Right renal pelvis (tissue), 4 donors: ENCODE measurements around the gene CENPN. TPM values are rescaled to one million over a fixed set of nuclear protein-coding genes. Genes with fewer than 3 reads are reported as not detected.

ENCODE experiments used
- DNase-seq, 4 donors: peaks; one replicate each; pipeline ENCODE4 v3.0.0-alpha.2; 2013; ENCODE audit warnings: low read depth in 4 of 4, low spot score in 3 of 4, missing footprints in 1 of 4
- polyA plus RNA-seq, 4 donors: library from polyadenylated mRNA; unstranded; fragments of 120-200 nt; gene quantifications; one replicate each; pipeline ENCODE4 v1.2.1, GENCODE V29; 2013; ENCODE audit not compliant: insufficient read length in 4 of 4

The CENPN gene
- 10 to 100 TPM; 20.2 to 25.1 (median 24.4) TPM for polyA plus RNA-seq

GRCh38 chr16:81006813-81007695, at the start of gene CENPN, which contains the start of gene CMC2:
Gene CENPN, plus strand, starts transcription at chr16:81007214. Its CDS starts 4,726 bp downstream, at chr16:81011940.
Gene CMC2, minus strand, starts transcription at chr16:81006885. Its CDS starts 9,491 bp downstream, at chr16:80997394.
- peak; percentile 97 to 99 (median 97) for DNase-seq

DNA sequence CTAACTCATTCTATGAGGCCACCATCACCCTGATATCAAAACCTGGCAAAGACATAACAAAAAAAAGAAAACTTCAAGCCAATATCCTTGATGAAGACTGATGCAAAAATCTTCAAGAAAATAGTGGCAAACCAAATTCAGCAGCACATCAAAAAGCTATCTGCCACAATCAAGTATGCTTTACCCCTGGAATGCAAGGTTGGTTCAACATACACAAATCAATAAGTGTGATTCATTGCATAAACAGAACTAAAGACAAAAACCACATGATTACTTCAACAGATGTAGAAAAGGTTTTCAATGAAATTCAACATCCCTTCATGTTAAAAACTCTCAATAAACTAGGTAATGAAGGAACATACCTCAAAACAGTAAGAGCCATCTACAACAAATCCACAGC, 48.7 kb upstream of the CENPN start:
- DNase-seq: no peak

- no peak for DNase-seq
Observed at GRCh38 chr16:80962879-80963278, 44.1 kb upstream of the CENPN start.

DNA sequence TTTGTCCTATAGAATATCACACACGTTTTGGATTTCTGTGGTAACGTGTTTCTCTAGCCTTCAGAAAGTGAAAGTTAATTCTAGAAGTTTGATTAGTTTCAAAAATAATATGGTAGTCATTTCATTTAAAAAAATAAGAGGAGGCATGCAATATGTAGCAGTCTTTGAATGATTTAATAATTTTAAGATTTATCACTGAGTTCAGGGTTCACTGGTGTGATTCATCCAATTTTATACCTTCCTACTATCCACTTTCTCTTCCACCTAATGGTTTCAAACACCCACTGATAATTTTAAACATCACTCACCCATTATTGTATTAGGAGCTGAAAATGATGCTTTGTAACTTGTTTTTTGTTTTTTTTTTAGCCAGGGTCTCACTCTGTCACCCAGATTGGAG, 42.7 kb upstream of the CENPN start:
- DNase-seq: no peak

- DNase-seq: no peak
Observed at GRCh38 chr16:80966617-80967016, 40.4 kb upstream of the CENPN start.

- no peak for DNase-seq
Observed at GRCh38 chr16:80968386-80969113, 38.5 kb upstream of the CENPN start.

GRCh38 chr16:80969114-80969484, 37.9 kb upstream of the CENPN start:
- no peak for DNase-seq

DNA sequence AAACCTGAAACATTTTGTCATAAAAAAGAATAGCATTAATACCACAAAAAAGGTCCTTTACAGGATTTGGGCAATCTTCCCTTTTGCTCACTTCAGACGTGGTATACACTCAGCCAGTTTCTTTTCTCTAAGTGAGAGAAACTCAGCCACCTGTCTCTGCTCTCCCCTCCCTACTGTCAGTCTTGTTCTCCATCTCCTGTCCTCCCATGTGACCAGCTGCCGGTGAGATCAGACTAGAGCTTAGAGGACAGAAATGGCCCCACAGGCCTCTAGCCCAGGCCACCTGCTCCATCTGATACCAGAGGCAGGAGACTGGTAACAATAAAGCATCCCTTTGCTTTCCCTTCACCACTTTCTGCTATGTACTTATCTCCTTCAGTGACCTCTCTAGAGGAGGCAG, 35.2 kb upstream of the CENPN start:
- no peak for DNase-seq

- no peak for DNase-seq
Observed at GRCh38 chr16:80972611-80973010, 34.4 kb upstream of the CENPN start.

- no peak for DNase-seq
Observed at GRCh38 chr16:80973991-80974390, 33.0 kb upstream of the CENPN start.

- DNase-seq: no peak
Observed at GRCh38 chr16:80974649-80975376, 32.2 kb upstream of the CENPN start.

DNA sequence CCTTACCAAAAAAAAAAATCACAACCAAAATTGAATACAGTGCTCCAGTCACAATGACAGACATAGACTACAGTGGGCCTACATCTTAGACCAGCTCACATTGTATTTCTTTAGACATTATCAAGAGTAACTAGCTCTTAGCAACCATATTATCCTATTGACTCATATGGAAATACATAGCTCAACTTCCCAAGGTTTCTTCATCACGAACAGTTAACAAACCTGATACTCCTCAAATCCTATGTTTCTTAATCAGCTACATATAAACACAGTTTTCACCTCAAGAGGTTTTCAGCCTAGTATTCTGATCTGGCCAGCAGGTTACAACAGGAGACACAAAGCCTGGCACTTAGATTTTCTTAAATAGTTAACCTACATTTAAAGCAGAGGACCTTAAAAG, 30.1 kb upstream of the CENPN start:
- DNase-seq: no peak

DNA sequence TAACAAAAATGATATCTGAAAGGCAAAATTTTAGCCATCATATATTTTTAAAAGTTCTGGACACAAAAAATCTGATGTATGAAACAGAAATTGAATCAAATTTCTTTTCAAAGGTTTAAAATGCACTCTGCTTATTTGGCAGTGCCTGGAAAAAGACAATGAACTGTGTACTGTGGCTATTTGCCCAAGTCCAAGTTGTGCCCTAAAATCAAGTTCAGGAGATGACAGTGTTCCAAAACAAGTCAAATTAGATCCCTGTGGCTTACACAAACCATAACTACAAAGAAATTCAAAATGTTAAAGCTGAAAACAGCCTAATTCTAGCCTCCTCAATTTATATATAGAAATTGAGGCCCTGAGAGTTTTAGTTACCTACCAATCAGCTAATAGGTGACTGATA, 25.9 kb upstream of the CENPN start:
- DNase-seq: no peak

GRCh38 chr16:80982646-80983045, 24.4 kb upstream of the CENPN start:
- no peak for DNase-seq

GRCh38 chr16:80984124-80984892, 22.7 kb upstream of the CENPN start:
- no peak for DNase-seq

GRCh38 chr16:80985611-80986010, 21.4 kb upstream of the CENPN start:
- DNase-seq: no peak

- DNase-seq: no peak
Observed at GRCh38 chr16:80986557-80986956, 20.5 kb upstream of the CENPN start.

DNA sequence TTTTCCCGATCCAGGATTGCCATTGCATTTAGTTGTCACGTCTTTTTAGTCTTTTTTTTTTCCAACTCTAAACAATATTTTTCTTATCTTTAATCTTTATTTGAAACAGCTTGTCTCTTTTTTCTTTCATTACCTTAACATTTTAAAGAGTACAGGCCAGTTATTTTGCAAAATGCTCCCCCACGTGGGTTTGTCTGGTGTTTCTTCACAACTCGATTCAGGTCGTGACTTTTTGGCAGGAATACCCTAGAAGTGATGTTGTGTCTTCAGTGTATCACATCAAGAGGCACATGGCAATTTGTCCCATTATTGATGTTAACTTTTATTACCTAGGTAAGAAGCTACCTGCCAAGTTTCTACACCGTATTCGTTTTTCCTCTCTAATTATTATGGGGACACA, 18.3 kb upstream of the CENPN start:
- no peak for DNase-seq

DNA sequence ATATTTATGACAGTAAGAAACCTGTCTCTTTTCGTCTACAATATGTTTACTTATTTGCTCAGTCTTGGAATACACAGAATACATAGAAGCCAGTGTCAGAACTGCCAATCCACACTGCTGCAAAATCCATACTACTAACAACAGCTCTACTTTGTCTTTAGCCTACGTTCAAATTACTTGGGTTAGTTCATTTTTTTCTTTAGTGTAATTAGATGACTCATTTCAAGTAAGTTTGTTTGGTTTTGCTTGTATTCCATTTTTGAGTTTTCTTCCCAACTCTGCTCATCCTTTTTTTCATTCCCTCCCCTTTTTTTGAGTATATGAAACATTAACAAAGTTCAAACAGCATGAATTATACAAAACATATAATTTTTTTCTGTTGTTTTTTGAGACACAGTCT, 17.2 kb upstream of the CENPN start:
- DNase-seq: no peak

- no peak for DNase-seq
Observed at GRCh38 chr16:80990577-80990976, 16.4 kb upstream of the CENPN start.
